CD4-positive, alpha-beta T cell (primary cell): Measurements from ENCODE around the gene ARAF. TPM values are rescaled to one million over a fixed set of nuclear protein-coding genes. Genes with fewer than 3 reads are reported as not detected.
"Not testable (repeated sequence)": the region's sequence is repeated elsewhere in the genome, so short reads cannot be mapped to it uniquely, and the experiment has no call there.

Experiments
- ATAC-seq: fragments of 200-7000 bp; cut with Tn5 transposase; one replicate; pipeline ENCODE4 v1.10.0; 2022; ENCODE audit warnings: mild to moderate bottlenecking; ENCODE audit not compliant: poor library complexity
- CTCF ChIA-PET: fragments of 350-600 bp; sonication (Branson Sonifier 250); formaldehyde crosslinking; loops from one replicate; lab custom pipeline; 2021; ENCODE audit warnings: antibody characterized with exemption, inconsistent platforms; lab: Charles Lee
- POLR2A ChIA-PET: fragments of 350-600 bp; sonication (Branson Sonifier 250); formaldehyde crosslinking; loops from one replicate; lab custom pipeline; 2021; ENCODE audit warnings: antibody characterized with exemption, inconsistent platforms; lab: Charles Lee
- DNase-seq, 14 experiments: peaks; one replicate each; pipeline ENCODE4 v3.0.0-alpha.2; 2013 to 2020; ENCODE audit warnings: mixed read lengths in 2 of 14
- H3K27ac ChIP-seq, 2 donors: one replicate each; pipeline versions ENCODE4 v1.5.1 to v1.7.0; 2013; ENCODE audit warnings: low read length in 2 of 2, low read depth in 1 of 2, mild to moderate bottlenecking in 1 of 2
- H3K27me3 ChIP-seq, 2 experiments: 1 replicate in 1 of 2; 2 replicates in 1 of 2; pipeline versions ENCODE4 v1.6.1 to v1.7.0; 2013; ENCODE audit warnings: low read length in 2 of 2, control low read depth in 1 of 2, mild to moderate bottlenecking in 1 of 2, moderate library complexity in 1 of 2; ENCODE audit not compliant: insufficient read depth in 2 of 2, control insufficient read depth in 1 of 2
- H3K36me3 ChIP-seq: one replicate; pipeline ENCODE4 v1.6.1; 2013; ENCODE audit warnings: low read length, control low read depth; ENCODE audit not compliant: insufficient read depth
- H3K4me1 ChIP-seq: one replicate; pipeline ENCODE4 v1.6.1; 2013; ENCODE audit warnings: low read length, control low read depth; ENCODE audit not compliant: insufficient read depth
- H3K4me3 ChIP-seq: one replicate; pipeline ENCODE4 v1.5.1; 2013; ENCODE audit warnings: mild to moderate bottlenecking, low read length, moderate library complexity
- H3K9me3 ChIP-seq, 2 experiments: 1 replicate in 1 of 2; 2 replicates in 1 of 2; pipeline versions ENCODE4 v1.6.1 to v1.7.0; 2013; ENCODE audit warnings: low read length in 2 of 2, mild to moderate bottlenecking in 2 of 2, control low read depth in 1 of 2, moderate library complexity in 1 of 2; ENCODE audit not compliant: control insufficient read depth in 1 of 2, insufficient read depth in 1 of 2
- H3K27ac Mint-ChIP-seq: one replicate; pipeline ENCODE4 v1.8.0; 2020; ENCODE audit warnings: mixed read lengths
- H3K27me3 Mint-ChIP-seq: one replicate; pipeline ENCODE4 v1.8.0; 2021; ENCODE audit warnings: mixed read lengths
- H3K36me3 Mint-ChIP-seq: one replicate; pipeline ENCODE4 v1.8.0; 2021; ENCODE audit warnings: low read depth, mixed read lengths
- H3K4me1 Mint-ChIP-seq: one replicate; pipeline ENCODE4 v1.8.0; 2021; ENCODE audit warnings: low read depth, mixed read lengths
- H3K4me3 Mint-ChIP-seq: one replicate; pipeline ENCODE4 v1.8.0; 2020; ENCODE audit warnings: mild to moderate bottlenecking, mixed read lengths
- H3K9me3 Mint-ChIP-seq: one replicate; pipeline ENCODE4 v1.8.0; 2020; ENCODE audit warnings: mixed read lengths
- intact Hi-C, 2 experiments: fragments of 100-400 bp; cut with DNase I in 1 of 2; cut with micrococcal nuclease in 1 of 2; formaldehyde crosslinking; loops; one replicate each; pipeline versions ENCODE4 v1.15.1 to v1.9.0; 2023 to 2025; cut with DNase I, micrococcal nuclease
- total RNA-seq, 174 experiments: library from RNA in 2 of 174; stranded (reverse) in 2 of 174; gene quantifications; one replicate each; pipeline ENCODE4 v1.2.3 and lab custom pipeline; 2021 to 2026
- TF ChIP-seq, protein P1 (sequence below): fragments of 200-600 bp; IDR thresholded peaks from one replicate; pipeline ENCODE4 v1.8.0; 2022; ENCODE audit warnings: antibody characterized with exemption, mild to moderate bottlenecking

ARAF gene
- total RNA-seq, 2 experiments from 2014 or later = 119 to 121 TPM

DNA sequence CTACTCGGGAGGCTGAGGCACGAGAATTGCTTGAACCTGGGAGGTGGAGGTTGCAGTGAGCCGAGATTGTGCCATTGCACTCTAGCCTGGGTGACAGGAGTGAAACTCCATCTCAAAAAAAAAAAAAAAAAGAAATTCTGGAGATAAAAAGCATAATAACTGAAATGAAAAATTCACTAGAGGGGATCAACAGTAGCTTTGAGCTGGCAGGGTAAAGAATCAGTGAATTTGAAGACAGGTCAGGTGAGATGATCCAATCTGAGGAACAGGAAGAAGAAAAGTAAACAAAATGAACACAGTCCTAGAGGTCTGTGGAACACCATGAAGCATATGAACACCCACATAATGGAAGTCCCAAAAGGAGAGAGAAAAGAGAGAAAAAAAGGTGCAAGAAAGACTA, 36.2 kb downstream of the ARAF start:
- Histone ChIP-seq H3K27ac (no peak overlapping the region), H3K27me3 (no peaks in the 10 kb centered on the region), H3K4me1 (peaks cover 11% of the 10 kb centered on the region), H3K36me3 (no peaks in the 10 kb centered on the region), H3K9me3 (peaks cover 6 to 8% of the 10 kb centered on the region in 2 experiments), H3K4me3 (no peak overlapping the region)
- Mint-ChIP-seq H3K27me3 (no peaks in the 10 kb centered on the region), H3K9me3 (peaks cover 6% of the 10 kb centered on the region), H3K4me3 (no peak overlapping the region), H3K4me1 (peaks cover 20% of the 10 kb centered on the region), H3K27ac (no peak overlapping the region), H3K36me3 (peaks cover 20% of the 10 kb centered on the region)
- ChIA-PET POLR2A (no interaction called here), CTCF (no interaction called here)
- ATAC-seq (no peak), DNase-seq (no peak)
- intact Hi-C loops = no loop called here
- TF ChIP-seq, protein P1, sequence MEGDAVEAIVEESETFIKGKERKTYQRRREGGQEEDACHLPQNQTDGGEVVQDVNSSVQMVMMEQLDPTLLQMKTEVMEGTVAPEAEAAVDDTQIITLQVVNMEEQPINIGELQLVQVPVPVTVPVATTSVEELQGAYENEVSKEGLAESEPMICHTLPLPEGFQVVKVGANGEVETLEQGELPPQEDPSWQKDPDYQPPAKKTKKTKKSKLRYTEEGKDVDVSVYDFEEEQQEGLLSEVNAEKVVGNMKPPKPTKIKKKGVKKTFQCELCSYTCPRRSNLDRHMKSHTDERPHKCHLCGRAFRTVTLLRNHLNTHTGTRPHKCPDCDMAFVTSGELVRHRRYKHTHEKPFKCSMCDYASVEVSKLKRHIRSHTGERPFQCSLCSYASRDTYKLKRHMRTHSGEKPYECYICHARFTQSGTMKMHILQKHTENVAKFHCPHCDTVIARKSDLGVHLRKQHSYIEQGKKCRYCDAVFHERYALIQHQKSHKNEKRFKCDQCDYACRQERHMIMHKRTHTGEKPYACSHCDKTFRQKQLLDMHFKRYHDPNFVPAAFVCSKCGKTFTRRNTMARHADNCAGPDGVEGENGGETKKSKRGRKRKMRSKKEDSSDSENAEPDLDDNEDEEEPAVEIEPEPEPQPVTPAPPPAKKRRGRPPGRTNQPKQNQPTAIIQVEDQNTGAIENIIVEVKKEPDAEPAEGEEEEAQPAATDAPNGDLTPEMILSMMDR = no peak

DNA sequence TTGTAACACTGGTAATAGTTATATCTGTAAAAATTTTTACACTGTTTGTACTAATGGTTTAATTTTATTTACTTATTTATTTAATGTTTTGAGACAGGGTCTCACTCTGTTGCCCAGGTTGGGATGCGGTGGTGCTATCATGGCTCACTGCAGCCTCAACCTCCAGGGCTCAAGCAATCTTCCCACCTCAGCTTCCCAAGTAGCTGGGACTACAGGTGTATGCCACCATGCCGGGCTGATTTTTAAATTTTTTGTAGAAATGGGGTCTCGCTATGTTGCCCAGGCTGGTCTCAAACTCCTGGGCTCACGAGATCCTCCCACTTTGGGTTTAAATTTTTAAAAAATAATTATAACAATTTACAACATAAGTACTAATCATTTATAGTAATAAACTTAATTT, 42.1 kb downstream of the ARAF start:
- H3K27ac Mint-ChIP-seq, H3K4me1 ChIP-seq, H3K9me3 Mint-ChIP-seq, H3K36me3 ChIP-seq, intact Hi-C loops, H3K4me3 Mint-ChIP-seq, H3K36me3 Mint-ChIP-seq, CTCF ChIA-PET, H3K4me3 ChIP-seq, ATAC-seq, DNase-seq, H3K27me3 Mint-ChIP-seq, H3K4me1 Mint-ChIP-seq, H3K9me3 ChIP-seq, H3K27me3 ChIP-seq, H3K27ac ChIP-seq, POLR2A ChIA-PET: not testable (repeated sequence)

DNA sequence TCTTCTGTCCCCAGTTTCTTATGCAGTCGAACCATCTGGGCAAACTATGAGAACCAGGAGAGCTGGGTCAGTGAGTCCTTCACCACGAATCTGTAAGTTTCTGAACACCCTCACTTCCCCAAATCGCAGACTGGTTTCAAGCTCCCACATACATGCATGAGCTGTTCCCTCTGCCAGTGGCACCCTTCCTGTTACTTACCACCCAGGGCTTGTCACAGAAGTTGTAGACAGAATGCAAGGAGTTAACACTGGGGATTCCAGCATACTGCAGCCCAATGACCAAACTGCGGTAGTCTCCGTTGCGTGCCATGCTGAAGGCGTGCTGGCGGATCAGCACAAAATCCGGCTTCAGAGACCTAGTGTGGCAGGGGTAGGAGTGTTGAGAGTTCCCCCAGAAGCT, 44.0 kb downstream of the ARAF start:
- Histone ChIP-seq H3K36me3 (no peaks in the 10 kb centered on the region), H3K4me3 (no peak overlapping the region), H3K4me1 (peaks cover 3% of the 10 kb centered on the region), H3K27ac (no peak overlapping the region), H3K9me3 (no peaks in the 10 kb centered on the region), H3K27me3 (no peaks in the 10 kb centered on the region)
- ATAC-seq (no peak), DNase-seq (no peak)
- Mint-ChIP-seq H3K27me3 (no peaks in the 10 kb centered on the region), H3K27ac (no peak overlapping the region), H3K36me3 (peaks cover 4% of the 10 kb centered on the region), H3K4me1 (no peaks in the 10 kb centered on the region), H3K9me3 (no peaks in the 10 kb centered on the region), H3K4me3 (no peak overlapping the region)
- ChIA-PET POLR2A (no interaction called here), CTCF (no interaction called here)
- intact Hi-C loops = no loop called here
- TF ChIP-seq, protein P1 = no peak

DNA sequence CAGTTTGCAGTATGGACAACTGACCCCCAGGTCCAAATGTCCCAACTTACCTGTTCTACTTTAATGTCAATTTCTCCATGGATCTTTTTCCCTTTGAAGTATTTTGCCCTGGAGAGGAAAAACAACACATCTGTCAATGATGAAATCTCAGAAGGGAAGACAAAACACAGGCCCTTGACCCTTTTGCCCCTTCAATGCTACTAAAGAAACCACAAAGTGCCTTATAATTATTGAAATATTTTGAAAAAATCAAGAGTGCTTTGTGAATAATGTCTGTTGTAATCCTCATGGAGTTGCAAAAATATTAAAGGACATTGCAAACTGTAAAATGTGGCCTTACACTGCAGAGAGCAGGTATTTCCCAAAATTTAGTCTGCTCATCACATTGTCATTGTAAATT, 46.1 kb downstream of the ARAF start:
- Mint-ChIP-seq H3K4me1 (no peaks in the 10 kb centered on the region), H3K4me3 (no peak overlapping the region), H3K27ac (no peak overlapping the region), H3K36me3 (no peaks in the 10 kb centered on the region), H3K9me3 (no peaks in the 10 kb centered on the region), H3K27me3 (no peaks in the 10 kb centered on the region)
- no peak for ATAC-seq
- ChIA-PET POLR2A (no interaction called here), CTCF (interaction anchor here (0.7 kb wide), 1 partner anchor 525 kb away, joined by 3 read pairs; no protein-coding TSS in a partner anchor)
- no peak for DNase-seq
- H3K9me3 ChIP-seq = no peaks in the 10 kb centered on the region
- no peaks in the 10 kb centered on the region for H3K27me3 ChIP-seq
- no peaks in the 10 kb centered on the region for H3K36me3 ChIP-seq
- intact Hi-C loops = no loop called here
- H3K4me1 ChIP-seq = peaks cover 3% of the 10 kb centered on the region
- TF ChIP-seq, protein P1 = no peak
- no peak overlapping the region for H3K4me3 ChIP-seq
- no peak overlapping the region for H3K27ac ChIP-seq
